ENCODE measurements around the gene DGKH. TPM values are rescaled to one million over a fixed set of nuclear protein-coding genes. Genes with fewer than 3 reads are reported as not detected.

DGKH gene
- total and polyA plus RNA-seq, 2 of the 13 experiments (the other 11 are each of a cell fraction or from before 2014, with no cell fraction given) = 0.01 to 0.13 TPM

DNA sequence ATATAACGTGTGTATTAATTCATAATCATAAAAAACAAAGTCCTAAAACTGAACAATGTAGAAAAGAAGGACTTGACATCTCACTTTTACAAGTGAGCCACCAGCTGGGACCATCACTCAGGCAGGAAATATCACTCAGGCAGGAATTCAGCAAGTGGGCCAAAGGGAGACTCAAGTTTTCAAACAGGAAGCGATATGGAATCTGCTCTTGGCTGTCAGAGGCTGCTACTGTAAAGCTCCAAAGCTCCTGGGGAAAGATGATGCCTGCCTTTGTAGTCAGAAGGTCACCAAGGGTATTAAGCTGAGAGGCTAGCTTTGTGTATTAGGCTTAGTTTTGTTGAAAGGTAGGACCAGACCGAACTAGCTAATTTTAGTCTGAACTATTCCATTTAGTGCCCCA, 218.0 kb downstream of the DGKH start:
- Histone ChIP-seq H3K27me3 (ENCODE audit: control insufficient read depth in 1 of 2, insufficient read depth in 2 of 2, low read length in 2 of 2) (no peaks in the 10 kb centered on the region), H3K36me3 (replicated peaks in 1 of 2; ENCODE audit: control insufficient read depth in 1 of 2, insufficient read depth in 2 of 2, low read length in 2 of 2) (no peaks in the 10 kb centered on the region), H3K9me3 (ENCODE audit: low read length) (no peaks in the 10 kb centered on the region), H3K4me2 (ENCODE audit: low read depth, low read length) (no peak overlapping the region; the same call in 1 of the 2 replicates), H3K4me3 (replicated peaks in 1 of 3; ENCODE audit: insufficient read depth in 1 of 3, low read depth in 2 of 3, low read length in 3 of 3) (no peak overlapping the region), H3K4me1 (ENCODE audit: insufficient read depth, low read length) (peaks cover 14% of the 10 kb centered on the region), H3K9ac (ENCODE audit: insufficient read depth, low read depth, low read length) (no peak overlapping the region), H2AFZ (ENCODE audit: low read length) (no peak overlapping the region), H4K20me1 (ENCODE audit: insufficient read depth, low read length) (no peaks in the 10 kb centered on the region), H3K27ac (ENCODE audit: extremely low read length, insufficient read depth, low read length) (no peak overlapping the region), H3K79me2 (ENCODE audit: insufficient read depth, low read length) (no peaks in the 10 kb centered on the region)
- POLR2A ChIA-PET = no interaction called here
- ATAC-seq (peak; percentile 60), FAIRE-seq (no peak), DNase-seq (ENCODE audit: low spot score) (no peak)
- TF ChIP-seq, protein P1, sequence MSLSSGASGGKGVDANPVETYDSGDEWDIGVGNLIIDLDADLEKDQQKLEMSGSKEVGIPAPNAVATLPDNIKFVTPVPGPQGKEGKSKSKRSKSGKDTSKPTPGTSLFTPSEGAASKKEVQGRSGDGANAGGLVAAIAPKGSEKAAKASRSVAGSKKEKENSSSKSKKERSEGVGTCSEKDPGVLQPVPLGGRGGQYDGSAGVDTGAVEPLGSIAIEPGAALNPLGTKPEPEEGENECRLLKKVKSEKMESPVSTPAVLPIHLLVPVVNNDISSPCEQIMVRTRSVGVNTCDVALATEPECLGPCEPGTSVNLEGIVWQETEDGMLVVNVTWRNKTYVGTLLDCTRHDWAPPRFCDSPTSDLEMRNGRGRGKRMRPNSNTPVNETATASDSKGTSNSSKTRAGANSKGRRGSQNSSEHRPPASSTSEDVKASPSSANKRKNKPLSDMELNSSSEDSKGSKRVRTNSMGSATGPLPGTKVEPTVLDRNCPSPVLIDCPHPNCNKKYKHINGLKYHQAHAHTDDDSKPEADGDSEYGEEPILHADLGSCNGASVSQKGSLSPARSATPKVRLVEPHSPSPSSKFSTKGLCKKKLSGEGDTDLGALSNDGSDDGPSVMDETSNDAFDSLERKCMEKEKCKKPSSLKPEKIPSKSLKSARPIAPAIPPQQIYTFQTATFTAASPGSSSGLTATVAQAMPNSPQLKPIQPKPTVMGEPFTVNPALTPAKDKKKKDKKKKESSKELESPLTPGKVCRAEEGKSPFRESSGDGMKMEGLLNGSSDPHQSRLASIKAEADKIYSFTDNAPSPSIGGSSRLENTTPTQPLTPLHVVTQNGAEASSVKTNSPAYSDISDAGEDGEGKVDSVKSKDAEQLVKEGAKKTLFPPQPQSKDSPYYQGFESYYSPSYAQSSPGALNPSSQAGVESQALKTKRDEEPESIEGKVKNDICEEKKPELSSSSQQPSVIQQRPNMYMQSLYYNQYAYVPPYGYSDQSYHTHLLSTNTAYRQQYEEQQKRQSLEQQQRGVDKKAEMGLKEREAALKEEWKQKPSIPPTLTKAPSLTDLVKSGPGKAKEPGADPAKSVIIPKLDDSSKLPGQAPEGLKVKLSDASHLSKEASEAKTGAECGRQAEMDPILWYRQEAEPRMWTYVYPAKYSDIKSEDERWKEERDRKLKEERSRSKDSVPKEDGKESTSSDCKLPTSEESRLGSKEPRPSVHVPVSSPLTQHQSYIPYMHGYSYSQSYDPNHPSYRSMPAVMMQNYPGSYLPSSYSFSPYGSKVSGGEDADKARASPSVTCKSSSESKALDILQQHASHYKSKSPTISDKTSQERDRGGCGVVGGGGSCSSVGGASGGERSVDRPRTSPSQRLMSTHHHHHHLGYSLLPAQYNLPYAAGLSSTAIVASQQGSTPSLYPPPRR (CRISPR knock-in tag; IDR thresholded peaks at IDR 0.05; ENCODE audit: borderline replicate concordance) = no peak
- peak; percentile 28; the same call in 1 of the 2 replicates for TF ChIP-seq ETV5 (CRISPR knock-in tag; IDR thresholded peaks at IDR 0.05; ENCODE audit: borderline replicate concordance)
- 18% methylated on average over 3 of the region's 3 CpGs for WGBS (ENCODE audit: low lambda C conversion rate)
- in situ Hi-C loops (cut with HindIII; ENCODE audit: extremely low pct_ligation_motif_present, low pct_unique_long_range_greater_than_20kb) = no loop called here
- CTCF ChIA-PET (ENCODE audit: low intra/inter-chr PET ratio, low total read pairs) = no interaction called here
- no TSS peak for BruUV-seq (replicated peaks)
- intact Hi-C loops (cut with micrococcal nuclease; ENCODE audit: unreplicated experiment) = no loop called here
